Activated CD4-positive, CD25-positive, alpha-beta regulatory T cell treated with anti-CD3 and anti-CD28 coated beads, Interleukin-2, amount 50 U/mL, for 24 hours (primary cell): Measurements from ENCODE around the gene AKAP13.

Experiments used
- ATAC-seq, 2 donors: fragments of 150-1000 bp; cut with Tn5 transposase; one replicate each; pipeline ENCODE4 v1.10.0; 2021; ENCODE audit warnings: mild to moderate bottlenecking in 1 of 2, moderate library complexity in 1 of 2

AKAP13 gene

DNA sequence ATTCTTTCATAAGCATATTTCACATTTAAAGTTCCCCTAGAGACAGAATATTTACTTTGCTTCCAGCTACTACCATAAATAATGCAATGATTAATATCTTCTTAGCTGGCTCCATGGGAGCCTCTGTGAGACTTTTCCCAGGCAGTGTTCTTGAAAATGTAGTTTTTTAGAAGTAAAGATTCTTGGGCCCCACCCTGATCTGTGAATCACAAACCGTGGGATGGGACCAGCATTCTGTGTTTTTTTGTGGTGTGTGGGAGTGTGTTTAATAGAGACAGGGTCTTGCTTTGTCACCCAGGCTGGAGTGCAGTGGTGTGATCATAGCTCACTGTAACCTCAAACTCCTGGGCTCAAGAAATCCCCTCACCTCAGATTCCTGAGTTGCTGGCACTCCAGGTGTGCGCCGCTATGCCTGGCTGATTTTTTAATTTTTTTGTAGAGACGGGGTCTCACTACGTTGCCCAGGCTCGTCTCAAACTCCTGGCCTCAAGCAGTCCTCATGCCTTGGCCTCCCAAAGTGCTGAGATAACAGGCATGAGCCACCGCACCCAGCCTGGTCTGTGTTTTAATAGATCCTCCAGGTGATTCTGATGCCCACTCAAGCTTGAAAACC lies 331.3 kb downstream of the AKAP13 start:
- ATAC-seq, result no peak

DNA sequence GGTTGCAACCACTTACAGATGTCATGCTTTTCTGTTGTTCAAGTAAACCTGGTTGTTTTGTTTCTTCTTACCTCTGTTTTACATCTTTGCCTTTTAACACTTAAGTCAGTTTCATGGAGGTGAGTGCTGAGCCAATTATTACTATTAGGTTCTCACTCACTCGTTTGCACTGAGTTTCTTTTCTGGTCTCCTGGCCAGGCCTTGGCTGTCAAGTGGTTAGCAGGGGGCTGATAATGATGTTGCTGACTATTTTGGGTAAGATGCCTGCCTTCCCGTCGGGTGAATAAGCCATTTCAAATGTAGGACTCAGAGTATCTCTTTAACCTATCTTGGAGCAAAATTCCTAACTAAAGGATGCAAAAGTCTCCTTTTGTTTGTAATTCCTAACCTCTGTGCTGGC lies 335.9 kb downstream of the AKAP13 start:
- no peak for ATAC-seq

DNA sequence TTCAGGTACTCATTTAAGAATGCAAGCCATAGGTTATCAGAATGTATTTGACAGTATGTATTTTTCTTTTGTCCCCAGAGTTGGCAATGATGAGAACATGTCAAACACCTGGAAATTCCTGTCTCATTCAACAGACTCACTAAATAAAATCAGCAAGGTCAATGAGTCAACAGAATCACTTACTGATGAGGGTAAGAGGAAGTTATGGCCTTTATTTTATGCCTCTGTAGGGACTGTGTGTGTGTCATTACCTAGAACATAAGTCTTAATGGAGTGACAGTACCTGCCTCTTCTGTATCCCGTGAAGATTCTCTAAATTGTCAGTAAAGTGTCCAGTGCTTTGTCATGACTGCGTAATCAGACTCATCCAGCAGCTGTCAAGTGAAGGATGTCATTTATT lies 336.8 kb downstream of the AKAP13 start:
- peak; percentile 65 to 72 for ATAC-seq

DNA sequence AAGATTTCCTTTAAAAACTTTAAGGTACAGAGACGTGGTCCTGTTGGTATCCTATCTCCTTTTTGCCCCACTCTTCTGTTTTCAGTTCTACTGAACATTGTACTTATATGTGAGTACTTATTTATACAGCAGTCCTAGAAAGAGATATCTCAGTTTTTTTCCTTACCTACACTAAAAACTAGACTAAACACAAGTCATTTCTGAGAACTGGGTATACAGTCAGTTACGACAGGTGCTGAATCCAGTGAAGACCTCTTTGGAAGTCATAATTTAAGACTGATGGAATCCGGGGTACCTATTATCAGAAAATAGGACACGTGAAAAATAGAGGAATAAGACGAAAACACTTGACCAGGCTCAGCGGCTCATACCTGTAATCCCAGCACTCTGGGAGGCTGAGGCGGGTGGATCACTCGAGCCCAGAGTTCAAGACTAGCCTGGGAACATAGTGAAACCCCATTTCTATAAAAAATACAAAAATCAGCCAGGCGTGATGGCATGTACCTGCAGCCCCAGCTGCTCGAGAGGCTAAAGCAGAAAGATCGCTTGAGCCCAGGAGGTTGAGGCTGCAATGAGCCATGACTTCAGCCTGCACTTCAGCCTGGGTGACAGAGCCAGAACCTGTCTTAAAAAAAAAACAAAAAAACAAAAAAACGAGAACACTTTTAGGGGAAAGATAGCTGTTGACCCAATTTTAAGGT lies 338.0 kb downstream of the AKAP13 start:
- no peak for ATAC-seq

DNA sequence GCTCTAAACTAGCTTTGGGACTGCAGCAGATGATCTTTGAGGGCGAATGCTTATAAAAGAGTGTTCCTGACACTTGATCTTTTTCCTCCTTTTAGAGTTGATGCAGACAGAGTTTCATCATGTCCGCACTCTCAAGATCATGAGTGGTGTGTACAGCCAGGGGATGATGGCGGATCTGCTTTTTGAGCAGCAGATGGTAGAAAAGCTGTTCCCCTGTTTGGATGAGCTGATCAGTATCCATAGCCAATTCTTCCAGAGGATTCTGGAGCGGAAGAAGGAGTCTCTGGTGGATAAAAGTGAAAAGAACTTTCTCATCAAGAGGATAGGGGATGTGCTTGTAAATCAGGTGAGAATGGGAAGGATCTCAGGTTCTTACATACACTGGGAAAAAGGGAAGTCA lies 338.6 kb downstream of the AKAP13 start:
- ATAC-seq, result no peak

DNA sequence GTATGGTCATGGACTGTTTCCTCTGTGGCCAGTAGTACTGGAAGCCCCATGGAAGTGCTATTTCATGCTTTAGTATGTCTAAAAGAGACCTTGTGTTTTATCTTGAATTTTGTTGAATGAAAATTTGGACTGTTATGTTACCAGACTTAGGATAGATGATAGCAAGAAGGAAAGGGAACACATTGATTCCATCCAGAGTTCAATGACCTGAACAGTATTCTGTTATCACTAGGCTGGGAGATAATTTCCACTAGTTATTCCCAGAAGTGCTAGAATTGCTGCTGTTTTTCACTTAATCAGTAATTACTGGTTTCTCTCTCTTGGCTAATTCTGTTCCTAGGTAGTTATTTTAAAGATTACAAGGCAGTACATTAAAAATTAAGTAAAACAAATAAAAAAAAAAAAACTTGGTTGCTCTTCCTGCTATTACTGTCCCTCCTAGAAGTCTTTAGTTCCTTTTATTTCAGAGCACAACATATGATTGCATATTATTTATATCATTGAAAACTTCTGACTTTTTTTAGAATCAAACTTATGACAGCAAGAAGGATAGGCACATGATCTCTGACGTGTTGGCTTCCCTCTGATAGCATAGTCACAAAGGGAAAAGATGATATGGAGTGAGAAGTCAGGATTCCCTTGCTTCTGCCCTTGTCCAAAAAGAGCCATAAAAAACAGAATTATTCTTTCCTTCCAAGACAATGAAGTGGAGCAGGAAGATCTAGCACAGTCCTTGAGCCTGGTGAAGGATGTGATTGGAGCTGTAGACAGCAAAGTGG lies 342.2 kb downstream of the AKAP13 start:
- ATAC-seq, result no peak

DNA sequence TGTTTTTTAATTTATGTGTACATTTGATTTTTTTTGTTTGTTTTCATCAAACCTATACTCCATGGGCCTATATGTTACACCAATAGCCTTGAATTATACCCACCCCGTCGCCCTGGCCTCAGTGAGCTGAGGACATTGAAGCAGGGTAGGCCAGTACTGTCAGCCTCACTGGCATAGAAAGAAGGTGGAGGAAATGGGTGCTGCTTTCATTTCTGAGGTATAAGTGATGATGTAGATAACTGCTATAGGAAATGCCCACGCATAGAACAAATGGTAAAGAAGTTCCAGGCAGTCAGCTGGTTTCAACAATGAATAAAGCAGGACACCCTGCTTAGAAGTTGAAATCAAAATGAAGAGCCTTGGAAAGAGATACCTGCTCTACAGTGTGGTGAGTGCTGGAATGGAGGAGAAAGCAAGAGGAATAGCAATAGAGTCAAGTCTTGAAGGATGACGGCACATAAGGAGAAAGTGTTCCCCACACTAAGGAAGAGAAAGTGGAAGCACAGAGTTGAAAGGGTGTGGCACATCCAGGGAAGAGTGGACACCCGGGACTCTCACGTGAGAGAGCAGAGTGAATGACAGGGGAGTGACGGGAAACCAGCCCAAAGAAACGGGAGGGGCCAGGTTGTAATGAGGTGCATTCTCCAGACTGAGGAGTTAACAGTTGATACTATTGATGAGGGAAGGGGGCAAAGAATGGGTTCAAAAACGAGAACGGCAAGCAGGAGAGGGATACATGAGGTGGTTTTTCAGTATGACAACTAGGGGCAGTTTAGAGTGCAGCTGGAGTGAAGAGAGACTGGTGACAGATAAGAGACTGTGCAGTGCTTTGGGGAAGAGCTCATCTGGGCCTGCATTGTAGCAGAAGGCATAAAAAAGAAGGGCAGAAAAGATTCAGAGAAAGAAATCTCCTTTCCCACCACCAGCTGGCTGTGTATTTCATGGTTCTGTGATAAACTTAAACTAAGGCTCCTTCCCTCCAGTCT lies 343.9 kb downstream of the AKAP13 start:
- ATAC-seq, result peak; percentile 80 to 88

DNA sequence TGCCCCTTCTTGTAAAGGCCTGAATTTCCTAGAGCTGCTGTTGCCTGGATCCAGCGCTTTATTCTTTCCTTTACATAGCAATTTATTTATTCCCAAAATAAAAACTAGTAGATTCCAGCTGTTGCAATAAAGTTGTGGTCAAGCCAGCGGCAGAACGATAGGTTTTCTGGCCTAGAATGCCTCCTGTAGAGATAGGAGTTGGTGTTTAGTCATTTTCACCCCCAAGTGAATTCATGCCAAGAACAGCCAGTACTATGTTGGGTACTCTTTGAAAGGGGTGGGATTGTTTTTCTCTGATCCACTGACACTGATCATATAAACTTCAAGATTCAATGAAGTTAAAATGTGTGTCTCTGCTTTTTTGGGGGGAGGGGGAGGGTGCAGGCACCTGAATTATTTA lies 344.6 kb downstream of the AKAP13 start:
- ATAC-seq, result no peak

DNA sequence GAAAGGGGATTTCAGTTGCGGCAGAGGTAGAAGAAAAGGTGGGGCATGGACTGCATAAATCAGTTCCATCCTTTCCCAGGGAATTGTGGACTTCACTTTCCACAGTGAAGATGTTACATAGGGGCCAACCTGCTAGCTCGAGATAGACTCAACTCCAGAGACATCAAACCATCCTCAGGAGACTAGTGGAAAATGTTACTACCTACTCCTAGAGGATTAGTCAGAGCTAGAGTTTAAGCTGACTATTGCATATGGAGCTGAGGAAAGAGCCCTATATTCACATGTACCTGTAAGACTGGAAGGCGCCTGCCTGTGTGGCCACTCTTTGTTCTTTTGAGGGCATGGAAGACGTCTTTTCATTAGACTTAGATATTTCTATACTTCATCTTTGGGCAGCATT lies 345.2 kb downstream of the AKAP13 start:
- no peak for ATAC-seq

DNA sequence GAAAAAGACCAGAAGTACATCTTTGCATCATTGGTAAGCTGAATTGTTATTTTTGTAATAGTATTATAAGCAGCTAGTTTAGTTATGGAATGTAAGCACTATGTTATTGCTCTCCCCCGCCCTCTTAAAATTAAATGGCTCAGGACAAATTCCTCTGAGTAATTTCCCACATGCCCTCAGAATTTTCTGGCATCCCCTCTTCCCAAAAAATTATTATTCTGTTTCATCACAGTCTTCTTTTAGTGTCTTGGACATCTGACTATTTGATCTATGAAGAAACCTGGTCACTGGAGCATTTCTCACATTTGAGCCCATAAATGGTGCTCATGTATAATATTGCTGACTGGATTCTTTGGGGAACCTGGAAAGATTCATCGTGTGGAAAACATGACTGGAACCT lies 346.1 kb downstream of the AKAP13 start:
- ATAC-seq, result no peak

DNA sequence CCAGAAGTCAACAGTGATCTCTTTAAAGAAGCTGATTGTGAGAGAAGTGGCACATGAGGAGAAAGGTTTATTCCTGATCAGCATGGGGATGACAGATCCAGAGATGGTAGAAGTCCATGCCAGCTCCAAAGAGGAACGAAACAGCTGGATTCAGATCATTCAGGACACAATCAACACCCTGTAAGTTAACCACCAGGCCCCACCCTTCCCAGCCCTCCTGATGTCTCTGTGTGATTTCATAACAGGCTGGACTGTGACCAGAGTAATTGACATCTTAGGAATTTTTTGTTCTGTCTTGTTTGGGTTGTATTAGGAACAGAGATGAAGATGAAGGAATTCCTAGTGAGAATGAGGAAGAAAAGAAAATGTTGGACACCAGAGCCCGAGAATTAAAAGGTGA lies 346.7 kb downstream of the AKAP13 start:
- ATAC-seq, result no peak

DNA sequence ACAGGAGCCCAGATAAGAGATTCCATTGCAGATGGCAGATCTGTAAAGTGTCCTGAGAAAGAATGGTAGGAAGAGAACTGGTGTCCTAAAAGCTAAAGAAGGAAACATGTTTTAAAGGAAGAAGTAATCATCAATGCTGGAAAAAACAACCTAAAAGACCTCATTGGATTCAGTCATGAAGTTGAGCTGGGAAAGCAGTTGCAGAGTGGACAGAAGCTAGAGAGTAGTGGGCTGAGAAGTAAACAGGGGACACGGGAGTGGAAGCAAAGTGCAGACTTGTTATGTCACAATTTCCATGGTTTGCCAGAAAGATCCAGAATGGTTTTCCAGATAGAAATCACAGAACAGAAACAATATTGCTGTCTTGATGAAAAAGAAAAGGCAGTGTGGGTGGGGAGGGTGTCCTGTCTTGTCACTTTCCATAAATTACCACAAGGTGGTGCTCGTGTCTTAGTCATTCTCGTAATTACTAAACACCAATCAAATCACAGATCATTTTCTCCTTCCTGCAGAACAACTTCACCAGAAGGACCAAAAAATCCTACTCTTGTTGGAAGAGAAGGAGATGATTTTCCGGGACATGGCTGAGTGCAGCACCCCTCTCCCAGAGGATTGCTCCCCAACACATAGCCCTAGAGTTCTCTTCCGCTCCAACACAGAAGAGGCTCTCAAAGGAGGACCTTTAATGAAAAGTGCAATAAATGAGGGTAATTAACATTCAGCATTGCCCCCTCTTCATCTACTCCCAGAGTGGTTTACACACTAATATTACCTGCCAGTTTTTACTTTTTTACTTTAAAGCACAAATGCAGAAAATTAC lies 349.8 kb downstream of the AKAP13 start:
- ATAC-seq, result peak; percentile 63 to 76

DNA sequence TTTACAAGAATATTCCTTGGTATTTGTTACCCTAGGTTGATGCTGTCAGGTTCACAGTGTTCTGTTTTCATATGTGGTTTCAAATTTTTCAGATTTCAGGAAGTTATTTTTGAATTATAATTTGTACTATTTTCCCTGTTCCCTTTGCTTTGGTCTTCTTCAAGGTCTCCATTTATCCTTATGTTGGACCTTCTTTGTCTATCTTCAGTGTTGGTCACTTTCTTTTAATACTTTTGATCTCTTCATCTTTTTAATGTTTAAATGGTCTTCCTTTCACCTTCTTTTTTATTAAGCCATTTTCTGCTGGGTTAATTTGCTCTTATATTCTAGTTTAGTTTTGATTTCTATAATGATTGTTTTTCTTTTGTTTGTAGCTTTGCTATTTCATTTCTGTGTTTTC lies 353.0 kb downstream of the AKAP13 start:
- no peak for ATAC-seq

DNA sequence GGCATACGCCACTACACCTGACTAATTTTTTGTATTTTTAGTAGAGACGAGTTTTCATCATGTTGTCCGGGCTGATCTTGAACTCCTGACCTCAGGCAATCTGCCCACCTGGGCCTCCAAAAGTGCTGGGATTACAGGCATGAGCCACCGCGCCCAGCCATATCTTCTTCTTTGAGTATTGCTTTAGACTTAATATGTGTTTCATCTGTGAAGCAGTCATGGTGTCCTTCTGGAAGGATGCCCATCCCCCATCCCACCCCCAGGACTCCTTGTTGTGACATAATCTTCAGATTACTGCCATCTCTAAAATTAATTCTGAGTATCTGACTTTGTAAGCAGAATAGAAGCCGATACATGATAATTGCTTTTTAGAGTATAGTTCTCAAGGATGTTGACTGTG lies 356.7 kb downstream of the AKAP13 start:
- ATAC-seq, result no peak

DNA sequence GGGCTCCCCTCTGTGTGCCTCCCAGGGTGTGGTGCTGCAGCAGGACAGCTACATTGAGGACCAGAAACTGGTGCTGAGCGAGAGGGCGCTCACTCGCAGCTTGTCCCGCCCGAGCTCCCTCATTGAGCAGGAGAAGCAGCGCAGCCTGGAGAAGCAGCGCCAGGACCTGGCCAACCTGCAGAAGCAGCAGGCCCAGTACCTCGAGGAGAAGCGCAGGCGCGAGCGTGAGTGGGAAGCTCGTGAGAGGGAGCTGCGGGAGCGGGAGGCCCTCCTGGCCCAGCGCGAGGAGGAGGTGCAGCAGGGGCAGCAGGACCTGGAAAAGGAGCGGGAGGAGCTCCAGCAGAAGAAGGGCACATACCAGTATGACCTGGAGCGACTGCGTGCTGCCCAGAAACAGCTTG lies 360.6 kb downstream of the AKAP13 start:
- no peak for ATAC-seq

DNA sequence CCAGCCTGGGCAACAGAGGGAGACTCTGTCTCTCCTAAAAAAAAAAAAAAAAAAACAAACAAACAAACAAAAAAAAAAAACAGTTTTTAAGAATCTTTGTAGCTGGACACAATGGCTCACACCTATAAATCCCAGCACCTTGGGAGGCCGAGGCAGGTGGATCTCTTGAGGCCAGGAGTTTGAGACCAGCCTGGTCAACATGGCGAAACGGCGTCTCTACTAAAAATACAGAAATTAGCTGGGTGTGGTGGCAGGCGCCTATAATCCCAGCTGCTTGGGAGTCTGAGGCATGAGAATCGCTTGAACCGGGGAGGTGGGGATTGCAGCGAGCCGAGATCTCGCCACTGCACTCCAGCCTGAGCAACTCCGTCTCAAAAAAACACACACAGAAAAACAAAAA lies 361.3 kb downstream of the AKAP13 start:
- no peak for ATAC-seq

DNA sequence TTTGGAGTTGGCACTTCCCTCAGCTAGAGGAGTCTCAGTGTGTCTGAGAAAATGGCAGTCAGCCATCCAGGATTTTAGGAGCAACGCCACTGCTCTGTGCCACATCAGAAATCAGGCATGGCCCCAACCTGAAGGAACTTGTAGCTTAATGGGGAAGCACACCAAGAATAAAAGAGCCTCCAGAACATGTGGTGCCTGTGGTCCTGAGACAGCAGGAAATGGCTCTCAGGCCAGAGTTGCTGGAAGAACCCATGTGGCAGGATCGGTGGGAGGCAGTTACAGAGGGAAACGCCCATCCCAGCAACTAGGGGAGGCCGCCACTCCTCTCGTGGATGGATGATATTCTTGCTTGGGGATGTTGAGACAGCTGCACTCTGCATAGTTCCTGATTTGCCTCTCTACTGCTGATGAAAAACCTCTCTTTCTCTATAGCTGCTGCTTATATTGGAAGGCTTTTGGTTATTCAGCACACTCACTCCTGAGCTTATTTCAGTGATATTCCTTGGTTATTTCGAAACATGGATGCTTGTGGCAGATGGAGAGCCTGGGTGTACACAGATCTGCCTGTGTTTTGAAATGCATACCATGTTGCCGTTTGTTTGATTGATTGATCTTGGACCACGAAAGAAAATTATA lies 361.9 kb downstream of the AKAP13 start:
- ATAC-seq, result no peak

DNA sequence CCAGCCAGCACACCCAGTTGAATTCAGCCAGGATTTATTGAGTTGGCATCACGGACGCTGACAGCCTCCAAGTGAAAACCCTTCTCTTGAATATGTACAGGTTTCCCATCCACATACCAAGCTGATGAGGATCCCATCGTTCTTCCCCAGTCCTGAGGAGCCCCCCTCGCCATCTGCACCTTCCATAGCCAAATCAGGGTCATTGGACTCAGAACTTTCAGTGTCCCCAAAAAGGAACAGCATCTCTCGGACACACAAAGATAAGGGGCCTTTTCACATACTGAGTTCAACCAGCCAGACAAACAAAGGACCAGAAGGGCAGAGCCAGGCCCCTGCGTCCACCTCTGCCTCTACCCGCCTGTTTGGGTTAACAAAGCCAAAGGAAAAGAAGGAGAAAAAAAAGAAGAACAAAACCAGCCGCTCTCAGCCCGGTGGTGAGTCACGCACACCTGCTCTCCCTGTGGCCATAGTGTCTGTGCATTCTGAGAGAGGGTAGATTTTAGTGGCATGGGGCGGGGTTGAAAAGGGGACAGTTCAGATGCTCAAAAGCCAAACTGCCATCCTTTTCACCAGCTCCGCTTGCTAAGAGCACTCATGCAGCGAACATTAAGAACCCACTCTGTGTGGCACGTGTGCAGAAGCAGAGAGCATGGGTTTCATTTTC lies 363.1 kb downstream of the AKAP13 start:
- no peak for ATAC-seq

DNA sequence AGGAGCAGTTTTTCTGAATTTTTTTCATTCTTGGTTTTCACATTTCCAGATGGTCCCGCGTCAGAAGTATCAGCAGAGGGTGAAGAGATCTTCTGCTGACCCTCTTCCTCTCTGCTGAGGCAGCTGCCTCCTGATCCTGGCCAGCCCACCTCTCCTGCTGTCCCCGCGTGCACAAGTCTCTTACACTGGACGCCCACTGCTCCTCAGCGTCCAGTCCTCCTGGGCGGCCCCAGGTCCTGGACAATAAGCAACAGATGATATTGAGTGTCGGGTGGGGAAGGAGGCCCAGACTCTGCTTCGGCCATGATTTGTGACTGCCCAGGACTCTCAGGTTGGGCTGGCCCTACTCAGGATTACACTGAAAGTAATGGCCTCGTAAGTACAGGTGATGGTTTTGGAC lies 364.2 kb downstream of the AKAP13 start:
- ATAC-seq, result no peak

DNA sequence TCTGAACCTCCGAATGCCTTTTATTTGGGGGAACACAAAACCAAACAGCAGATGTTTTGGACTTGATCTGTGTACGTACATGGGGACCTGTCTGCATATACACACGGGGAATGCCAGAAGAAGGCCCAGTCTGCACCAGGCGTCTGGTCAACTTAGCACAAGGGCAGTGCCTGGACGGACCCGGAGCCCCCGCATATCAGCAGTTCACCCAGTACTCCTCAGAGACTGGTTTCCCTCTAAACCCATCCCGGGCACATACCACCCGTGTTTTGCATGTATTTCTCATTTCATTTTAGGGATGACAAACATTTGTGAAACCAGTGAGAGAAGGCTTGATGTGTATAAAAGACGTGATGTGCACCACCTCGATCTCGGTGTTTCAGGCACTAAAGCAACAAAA lies 364.6 kb downstream of the AKAP13 start:
- ATAC-seq, result no peak
